AG04450 (cell line): ENCODE results near the gene RNF208. TPM values are rescaled to one million over a fixed set of nuclear protein-coding genes. Genes with fewer than 3 reads are reported as not detected.
A peak's percentile ranks its signal among the peaks of the same experiment; 100 is the strongest.

Source experiments
- CTCF ChIA-PET: fragments of 300-600, 350-600 bp; formaldehyde crosslinking; extraction: SDS; loops from one replicate; lab custom pipeline; 2022; ENCODE audit warnings: antibody characterized with exemption, inconsistent platforms; lab: Charles Lee
- POLR2A ChIA-PET: fragments of 350-600 bp; formaldehyde crosslinking; extraction: SDS; loops from one replicate; lab custom pipeline; 2021; ENCODE audit warnings: antibody characterized with exemption, inconsistent platforms; lab: Yijun Ruan, JAX
- DNase-seq: peaks from one replicate; pipeline ENCODE4 v3.0.0-alpha.2; 2011; ENCODE audit warnings: low read depth, low spot score
- H3K27ac ChIP-seq: one replicate; pipeline ENCODE4 v1.5.1; 2012; ENCODE audit warnings: low read depth, low read length, control low read depth
- H3K27me3 ChIP-seq: one replicate; pipeline ENCODE4 v1.6.0; 2012; ENCODE audit warnings: low read length; ENCODE audit not compliant: control insufficient read depth, insufficient read depth
- H3K4me3 ChIP-seq: 2 replicates; pipeline ENCODE4 v1.5.1; 2011; ENCODE audit warnings: mild to moderate bottlenecking, low read depth, low read length, control low read depth
- H3K9me3 ChIP-seq: 2 replicates; pipeline ENCODE4 v1.5.1; 2012; ENCODE audit warnings: low read length; ENCODE audit not compliant: control insufficient read depth, insufficient read depth
- CTCF ChIP-seq: IDR thresholded peaks from 2 replicates; pipeline ENCODE4 v1.5.1; 2011; ENCODE audit warnings: low read depth, low read length, control low read depth, inconsistent platforms
- polyA plus RNA-seq: library from polyadenylated mRNA; depleted of rRNA; stranded (reverse); fragments of >200 nt; gene quantifications from 2 replicates; pipeline ENCODE4 v1.2.3, GENCODE V29; 2011

The RNF208 gene
- polyA plus RNA-seq, 1 experiment = 0.17 TPM

- POLR2A ChIA-PET = interaction anchor here (1.2 to 3.2 kb wide), 8 partner anchors 13 to 124 kb away, joined by 3 to 38 read pairs (median 12); partner anchors contain the start of genes MAN1B1, NDOR1, RNF208 and TMEM203
- CTCF ChIA-PET = interaction anchor here (2.0 to 3.7 kb wide), 2 partner anchors 13 to 49 kb away, joined by 6 to 17 read pairs; partner anchors contain the start of gene TPRN
- peak overlapping the region; percentile 52 for H3K27ac ChIP-seq
- H3K27me3 ChIP-seq = no peaks in the 10 kb centered on the region
- H3K9me3 ChIP-seq = no peaks in the 10 kb centered on the region; the same call in 1 of the 2 replicates
- no peak for DNase-seq
- H3K4me3 ChIP-seq = peak overlapping the region; percentile 94
- no peak for TF ChIP-seq CTCF
These were observed 34.0 kb downstream of the RNF208 start for GRCh38 chr9:137188086-137188489.

- ChIA-PET POLR2A (interaction anchor here (3.2 kb wide), 1 partner anchor 13 kb away, joined by 38 read pairs; the partner anchor contains the start of gene TPRN), CTCF (interaction anchor here (3.7 kb wide), 1 partner anchor 49 kb away, joined by 17 read pairs; no protein-coding TSS in a partner anchor)
- no peaks in the 10 kb centered on the region; the same call in 1 of the 2 replicates for H3K9me3 ChIP-seq
- no peaks in the 10 kb centered on the region for H3K27me3 ChIP-seq
- H3K27ac ChIP-seq = no peak overlapping the region
- no peak for DNase-seq
- H3K4me3 ChIP-seq = peak overlapping the region; percentile 94
- no peak for TF ChIP-seq CTCF
These were observed 34.7 kb downstream of the RNF208 start for GRCh38 chr9:137187386-137187785.

- Histone ChIP-seq H3K9me3 (no peaks in the 10 kb centered on the region; the same call in 1 of the 2 replicates), H3K27ac (no peak overlapping the region), H3K27me3 (no peaks in the 10 kb centered on the region), H3K4me3 (no peak overlapping the region)
- DNase-seq = no peak
- CTCF ChIA-PET = interaction anchor here (3.7 kb wide), 1 partner anchor 50 kb away, joined by 17 read pairs; no protein-coding TSS in a partner anchor
- POLR2A ChIA-PET = no interaction called here
- no peak for TF ChIP-seq CTCF
These were observed 35.7 kb downstream of the RNF208 start for GRCh38 chr9:137186385-137186784.

- TF ChIP-seq CTCF = no peak
- Histone ChIP-seq H3K27me3 (no peaks in the 10 kb centered on the region), H3K4me3 (no peak overlapping the region), H3K27ac (no peak overlapping the region), H3K9me3 (no peaks in the 10 kb centered on the region; the same call in 1 of the 2 replicates)
- CTCF ChIA-PET = no interaction called here
- POLR2A ChIA-PET = no interaction called here
- no peak for DNase-seq
These were observed 36.1 kb downstream of the RNF208 start for GRCh38 chr9:137185921-137186320.

- ChIA-PET CTCF (no interaction called here), POLR2A (no interaction called here)
- Histone ChIP-seq H3K27me3 (no peaks in the 10 kb centered on the region), H3K27ac (no peak overlapping the region), H3K9me3 (no peaks in the 10 kb centered on the region; the same call in 1 of the 2 replicates), H3K4me3 (no peak overlapping the region)
- TF ChIP-seq CTCF = no peak
- DNase-seq = no peak
These were observed 37.0 kb downstream of the RNF208 start for GRCh38 chr9:137184881-137185660.
